Measurements from ENCODE around the gene CPT1B.

CPT1B gene

GRCh38 chr22:50532824-50533796 lies 45.1 kb downstream of the CPT1B start:
- H3K4me1 ChIP-seq = peaks cover 9% of the 10 kb centered on the region
- in situ Hi-C loops (cut with MboI; ENCODE audit: low sequenced_read_pairs) = no loop called here
- no peak overlapping the region for H3K4me3 ChIP-seq

GRCh38 chr22:50531962-50532674 lies 46.1 kb downstream of the CPT1B start:
- H3K36me3 ChIP-seq (replicated peaks) = no peaks in the 10 kb centered on the region
- no peak overlapping the region for H3K4me3 ChIP-seq
- DNase-seq (ENCODE audit: low spot score in 2 of 2) = peak in 1 of 2 experiments; percentile 38
- in situ Hi-C loops (cut with MboI; ENCODE audit: low sequenced_read_pairs) = no loop called here
- no peaks in the 10 kb centered on the region for H3K9me3 ChIP-seq
- H3K4me1 ChIP-seq = peaks cover 11% of the 10 kb centered on the region
- no peaks in the 10 kb centered on the region for H3K27me3 ChIP-seq (ENCODE audit: low read depth)

More at GRCh38 chr22:50532824-50533796, 45.1 kb downstream of the CPT1B start:
- Histone ChIP-seq H3K9me3 (no peaks in the 10 kb centered on the region), H3K27me3 (ENCODE audit: low read depth) (no peaks in the 10 kb centered on the region), H3K36me3 (replicated peaks) (no peaks in the 10 kb centered on the region)
- no peak for DNase-seq (ENCODE audit: low spot score in 2 of 2)

GRCh38 chr22:50531546-50531961 lies 46.7 kb downstream of the CPT1B start:
- H3K4me3 ChIP-seq = peak overlapping the region; percentile 48
- H3K27me3 ChIP-seq (ENCODE audit: low read depth) = no peaks in the 10 kb centered on the region
- no peak for DNase-seq (ENCODE audit: low spot score in 2 of 2)
- H3K36me3 ChIP-seq (replicated peaks) = no peaks in the 10 kb centered on the region
- no peaks in the 10 kb centered on the region for H3K9me3 ChIP-seq
- peaks cover 17% of the 10 kb centered on the region for H3K4me1 ChIP-seq
- in situ Hi-C loops (cut with MboI; ENCODE audit: low sequenced_read_pairs) = no loop called here

GRCh38 chr22:50530877-50531545 lies 47.2 kb downstream of the CPT1B start:
- peak overlapping the region; percentile 48 for H3K4me3 ChIP-seq
- in situ Hi-C loops (cut with MboI; ENCODE audit: low sequenced_read_pairs) = no loop called here
- no peaks in the 10 kb centered on the region for H3K36me3 ChIP-seq (replicated peaks)
- H3K9me3 ChIP-seq = no peaks in the 10 kb centered on the region
- no peaks in the 10 kb centered on the region for H3K27me3 ChIP-seq (ENCODE audit: low read depth)
- peaks cover 17% of the 10 kb centered on the region for H3K4me1 ChIP-seq
- peak; percentile 81 to 91 for DNase-seq (ENCODE audit: low spot score in 2 of 2)

GRCh38 chr22:50530580-50530876 lies 47.7 kb downstream of the CPT1B start:
- in situ Hi-C loops (cut with MboI; ENCODE audit: low sequenced_read_pairs) = no loop called here
- no peaks in the 10 kb centered on the region for H3K9me3 ChIP-seq
- peak overlapping the region; percentile 48 for H3K4me3 ChIP-seq
- H3K36me3 ChIP-seq (replicated peaks) = no peaks in the 10 kb centered on the region
- no peak for DNase-seq (ENCODE audit: low spot score in 2 of 2)
- H3K4me1 ChIP-seq = peaks cover 17% of the 10 kb centered on the region
- H3K27me3 ChIP-seq (ENCODE audit: low read depth) = no peaks in the 10 kb centered on the region

- in situ Hi-C loops (cut with MboI; ENCODE audit: low sequenced_read_pairs) = no loop called here
Observed at GRCh38 chr22:50529897-50530579, 48.2 kb downstream of the CPT1B start, which contains the start of gene TYMP. Gene TYMP (minus strand): TSS chr22:50530012. CDS start chr22:50529709, 303 bp downstream.

GRCh38 chr22:50529416-50529896 lies 48.8 kb downstream of the CPT1B start:
- H3K9me3 ChIP-seq = no peaks in the 10 kb centered on the region
- H3K4me1 ChIP-seq = peaks cover 17% of the 10 kb centered on the region
- H3K36me3 ChIP-seq (replicated peaks) = peaks cover 5% of the 10 kb centered on the region; the same call in 1 of the 2 replicates
- in situ Hi-C loops (cut with MboI; ENCODE audit: low sequenced_read_pairs) = no loop called here
- no peak overlapping the region for H3K4me3 ChIP-seq
- no peak for DNase-seq (ENCODE audit: low spot score in 2 of 2)
- H3K27me3 ChIP-seq (ENCODE audit: low read depth) = no peaks in the 10 kb centered on the region

More at GRCh38 chr22:50529897-50530579, 48.2 kb downstream of the CPT1B start, which contains the start of gene TYMP:
- H3K4me3 ChIP-seq = peak within 1 kb of the TSS; percentile 48
- DNase-seq (ENCODE audit: low spot score in 2 of 2) = peak; percentile 34 to 81
- H3K36me3 ChIP-seq (replicated peaks) = peaks cover 3% of the 10 kb centered on the region; the same call in 1 of the 2 replicates
- no peaks in the 10 kb centered on the region for H3K27me3 ChIP-seq (ENCODE audit: low read depth)
- no peaks in the 10 kb centered on the region for H3K9me3 ChIP-seq
- peaks cover 17% of the 10 kb centered on the region for H3K4me1 ChIP-seq

GRCh38 chr22:50528682-50529415 lies 49.4 kb downstream of the CPT1B start:
- Histone ChIP-seq H3K9me3 (no peaks in the 10 kb centered on the region), H3K36me3 (replicated peaks) (peaks cover 11% of the 10 kb centered on the region), H3K27me3 (ENCODE audit: low read depth) (no peaks in the 10 kb centered on the region), H3K4me3 (no peak overlapping the region), H3K4me1 (peaks cover 17% of the 10 kb centered on the region)
- in situ Hi-C loops (cut with MboI; ENCODE audit: low sequenced_read_pairs) = no loop called here
- DNase-seq (ENCODE audit: low spot score in 2 of 2) = peak in 1 of 2 experiments; percentile 35

GRCh38 chr22:50527921-50528681 lies 50.1 kb downstream of the CPT1B start:
- Histone ChIP-seq H3K9me3 (no peaks in the 10 kb centered on the region), H3K27me3 (ENCODE audit: low read depth) (no peaks in the 10 kb centered on the region), H3K4me1 (peaks cover 17% of the 10 kb centered on the region), H3K36me3 (replicated peaks) (peaks cover 18% of the 10 kb centered on the region), H3K4me3 (no peak overlapping the region)
- in situ Hi-C loops (cut with MboI; ENCODE audit: low sequenced_read_pairs) = no loop called here
- DNase-seq (ENCODE audit: low spot score in 2 of 2) = no peak

- DNase-seq (ENCODE audit: low spot score in 2 of 2) = peak; percentile 82 to 90
Observed at GRCh38 chr22:50526834-50527801, 51.1 kb downstream of the CPT1B start.

More at GRCh38 chr22:50526834-50527801, 51.1 kb downstream of the CPT1B start:
- in situ Hi-C loops (cut with MboI; ENCODE audit: low sequenced_read_pairs) = no loop called here
- H3K4me1 ChIP-seq = peaks cover 17% of the 10 kb centered on the region
- no peaks in the 10 kb centered on the region for H3K27me3 ChIP-seq (ENCODE audit: low read depth)
- peaks cover 27% of the 10 kb centered on the region for H3K36me3 ChIP-seq (replicated peaks)
- H3K4me3 ChIP-seq = peak overlapping the region; percentile 87
- H3K9me3 ChIP-seq = no peaks in the 10 kb centered on the region

Data from HAP-1 (cell line).